Rectal smooth muscle tissue (tissue), 1 donor: ENCODE results near the gene CEBPZ.
A peak's percentile ranks its signal among the peaks of the same experiment; 100 is the strongest.
"Not testable (repeated sequence)": the region's sequence is repeated elsewhere in the genome, so short reads cannot be mapped to it uniquely, and the experiment has no call there.

ENCODE experiments used
- H3K27ac ChIP-seq: one replicate; pipeline ENCODE4 v1.7.0; 2013; ENCODE audit warnings: low read depth, low read length, inconsistent platforms
- H3K27me3 ChIP-seq: one replicate; pipeline ENCODE4 v1.7.0; 2013; ENCODE audit warnings: low read length; ENCODE audit not compliant: control insufficient read depth, insufficient read depth
- H3K36me3 ChIP-seq: one replicate; pipeline ENCODE4 v1.7.0; 2013; ENCODE audit warnings: low read length; ENCODE audit not compliant: control insufficient read depth, insufficient read depth
- H3K4me1 ChIP-seq: one replicate; pipeline ENCODE4 v1.7.0; 2013; ENCODE audit warnings: low read length; ENCODE audit not compliant: control insufficient read depth, insufficient read depth
- H3K4me3 ChIP-seq: one replicate; pipeline ENCODE4 v1.7.0; 2013; ENCODE audit warnings: low read length
- H3K9ac ChIP-seq: one replicate; pipeline ENCODE4 v1.7.0; 2013; ENCODE audit warnings: low read length

The CEBPZ gene

DNA sequence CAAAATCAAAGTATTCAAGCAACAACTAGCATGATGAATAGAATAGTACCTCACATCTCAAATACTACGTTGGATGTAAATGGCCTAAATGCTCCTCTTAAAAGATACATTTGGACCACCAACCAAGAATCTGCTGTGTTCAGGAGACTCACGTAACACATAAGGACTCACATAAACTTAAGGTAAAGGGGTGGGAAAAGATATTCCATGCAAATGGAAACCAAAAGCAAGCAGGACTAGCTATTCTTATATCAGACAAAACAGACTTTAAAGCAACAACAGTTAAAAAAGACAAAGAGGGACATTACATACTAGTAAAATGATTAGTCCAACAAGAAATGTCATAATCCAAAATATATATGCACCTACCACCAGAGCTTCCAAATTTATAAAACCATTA lies 24.6 kb downstream of the CEBPZ start:
- not testable (repeated sequence) for H3K4me1 ChIP-seq, H3K27me3 ChIP-seq, H3K9ac ChIP-seq, H3K27ac ChIP-seq, H3K4me3 ChIP-seq
- H3K36me3 ChIP-seq: peaks cover 28% of the 10 kb centered on the region

DNA sequence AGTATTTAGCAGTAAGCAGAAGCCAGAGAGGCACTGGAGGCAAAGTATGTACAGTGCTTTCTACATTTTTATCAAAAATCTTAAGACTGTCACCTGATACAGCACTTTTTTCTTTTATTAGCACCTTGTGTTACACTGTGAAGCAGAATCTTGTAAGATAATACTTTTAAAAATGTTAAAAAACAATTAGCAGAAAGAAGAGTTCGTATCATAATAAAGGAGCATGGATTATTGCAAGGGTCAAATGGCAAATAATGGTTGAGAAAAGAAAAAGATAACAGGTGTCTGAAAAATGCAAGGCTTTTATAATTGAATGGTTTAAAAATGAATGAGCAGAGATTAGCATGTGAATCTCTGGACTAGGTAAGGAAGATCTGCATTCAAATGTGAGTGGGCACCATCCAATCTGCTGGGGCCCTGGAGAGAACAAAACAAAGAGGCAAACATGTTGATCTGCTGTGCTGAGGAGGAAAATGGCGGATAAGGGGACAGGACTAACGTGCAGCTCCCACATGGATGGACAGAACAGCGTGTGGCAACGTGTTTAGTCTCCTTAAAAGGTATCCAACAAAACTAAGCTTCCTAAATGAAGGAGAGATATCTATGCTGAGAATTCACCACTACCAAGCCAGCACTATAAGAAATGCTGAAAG lies 25.6 kb downstream of the CEBPZ start:
- Histone ChIP-seq H3K4me3 (no peak overlapping the region), H3K36me3 (peaks cover 28% of the 10 kb centered on the region), H3K27me3 (no peaks in the 10 kb centered on the region), H3K4me1 (no peaks in the 10 kb centered on the region), H3K9ac (no peak overlapping the region), H3K27ac (no peak overlapping the region)

DNA sequence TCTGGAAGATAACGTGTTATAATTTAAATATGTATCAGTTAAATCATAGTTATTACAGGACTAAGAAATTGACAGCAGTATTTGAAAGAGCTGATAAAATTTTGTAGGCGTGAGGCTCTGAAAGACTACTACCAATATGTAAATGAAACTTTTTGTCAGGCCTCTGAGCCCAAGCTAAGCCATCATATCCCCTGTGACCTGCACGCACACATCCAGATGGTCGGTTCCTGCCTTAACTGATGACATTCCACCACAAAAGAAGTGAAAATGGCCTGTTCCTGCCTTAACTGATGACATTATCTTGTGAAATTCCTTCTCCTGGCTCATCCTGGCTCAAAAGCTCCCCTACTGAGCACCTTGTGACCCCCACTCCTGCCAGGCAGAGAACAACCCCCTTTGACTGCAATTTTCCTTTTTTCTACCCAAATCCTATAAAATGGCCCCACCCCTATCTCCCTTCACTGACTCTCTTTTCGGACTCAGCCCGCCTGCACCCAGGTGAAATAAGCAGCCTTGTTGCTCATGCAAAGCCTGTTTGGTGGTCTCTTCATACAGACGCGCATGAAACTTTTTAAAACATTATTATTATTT lies 26.2 kb downstream of the CEBPZ start:
- not testable (repeated sequence) for H3K4me3 ChIP-seq, H3K27ac ChIP-seq, H3K27me3 ChIP-seq, H3K9ac ChIP-seq, H3K4me1 ChIP-seq
- H3K36me3 ChIP-seq: peaks cover 24% of the 10 kb centered on the region

DNA sequence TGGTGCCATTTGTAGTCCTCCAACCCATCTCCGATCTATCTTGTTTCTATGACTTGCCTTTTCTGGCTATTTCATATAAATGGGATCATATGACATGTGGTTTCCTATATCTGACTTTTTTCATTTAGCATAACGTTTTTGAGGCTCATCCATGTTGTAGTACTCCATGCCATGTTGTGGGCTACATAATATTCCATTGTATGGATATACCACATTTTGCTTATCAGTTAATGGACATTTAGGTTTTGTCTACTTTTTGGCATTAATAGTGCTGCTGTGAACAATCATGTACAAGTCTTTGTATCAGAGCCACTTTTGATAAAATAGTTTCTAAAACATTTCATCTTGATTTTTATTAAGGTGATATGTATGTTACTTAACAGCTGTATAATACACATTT lies 27.7 kb downstream of the CEBPZ start:
- Histone ChIP-seq H3K36me3 (peaks cover 11% of the 10 kb centered on the region), H3K27ac (no peak overlapping the region), H3K9ac (no peak overlapping the region), H3K4me1 (no peaks in the 10 kb centered on the region), H3K27me3 (no peaks in the 10 kb centered on the region), H3K4me3 (no peak overlapping the region)

DNA sequence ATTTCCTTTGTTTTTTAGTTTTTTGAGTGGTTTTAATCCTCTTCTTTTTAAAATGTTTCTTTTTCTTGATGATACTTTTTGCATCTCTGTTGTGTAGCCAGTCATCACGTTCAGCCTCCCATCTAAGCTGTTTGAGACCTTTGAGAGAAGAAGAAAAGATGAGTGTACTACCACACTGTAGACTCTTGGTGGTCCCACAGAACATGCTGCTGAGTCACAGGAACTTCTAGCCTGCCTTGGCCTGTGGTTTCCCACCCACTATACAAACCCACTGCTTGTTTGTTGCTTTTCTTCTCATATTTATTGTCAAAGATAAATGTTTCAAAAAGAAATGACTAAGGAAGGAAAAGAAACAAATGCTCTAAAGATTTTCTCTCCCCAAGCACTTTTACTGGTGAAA lies 29.6 kb downstream of the CEBPZ start:
- Histone ChIP-seq H3K4me3 (no peak overlapping the region), H3K27me3 (no peaks in the 10 kb centered on the region), H3K36me3 (peaks cover 11% of the 10 kb centered on the region), H3K4me1 (peaks cover 7% of the 10 kb centered on the region), H3K9ac (no peak overlapping the region), H3K27ac (no peak overlapping the region)

DNA sequence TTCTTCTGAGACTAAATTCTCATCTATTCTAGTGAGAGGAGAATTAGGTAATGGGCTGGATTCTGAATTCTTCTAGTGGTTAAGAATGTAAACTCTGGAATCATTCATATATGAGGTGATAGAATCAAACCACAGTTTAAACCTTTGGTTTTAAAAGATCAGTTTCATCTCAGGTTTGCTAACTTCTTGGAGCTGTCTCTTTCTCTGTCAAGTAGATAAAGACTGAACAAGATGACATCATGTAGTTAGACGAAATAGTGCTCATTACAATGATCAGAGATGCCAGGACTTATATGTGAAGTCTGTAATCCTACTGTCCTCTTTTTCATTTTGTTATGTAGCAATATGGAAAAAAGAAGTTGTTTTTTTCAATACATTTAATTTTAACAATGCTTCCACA lies 30.2 kb downstream of the CEBPZ start:
- Histone ChIP-seq H3K27me3 (no peaks in the 10 kb centered on the region), H3K27ac (no peak overlapping the region), H3K9ac (no peak overlapping the region), H3K4me3 (no peak overlapping the region), H3K4me1 (peaks cover 7% of the 10 kb centered on the region), H3K36me3 (peaks cover 10% of the 10 kb centered on the region)

DNA sequence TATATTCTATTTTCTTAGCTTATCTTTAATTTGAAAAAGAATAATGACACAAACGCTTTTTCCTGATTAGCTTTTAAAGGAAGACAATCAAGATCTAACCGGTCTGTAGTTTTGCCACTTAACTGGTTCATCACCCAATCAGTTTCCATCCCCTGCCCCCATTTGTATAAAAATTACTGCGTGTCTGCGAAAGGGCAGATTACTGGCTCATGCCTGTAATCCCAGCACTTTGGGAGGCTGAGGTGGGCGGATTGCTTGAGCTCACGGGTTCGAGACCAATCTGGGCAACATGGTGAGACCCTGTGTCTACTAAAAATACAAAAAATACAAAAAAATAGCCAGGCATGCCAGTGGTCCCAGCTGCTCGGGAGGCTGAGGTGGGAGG lies 32.7 kb downstream of the CEBPZ start:
- H3K27ac ChIP-seq: no peak overlapping the region
- H3K4me3 ChIP-seq: no peak overlapping the region
- H3K4me1 ChIP-seq: peaks cover 7% of the 10 kb centered on the region
- no peak overlapping the region for H3K9ac ChIP-seq
- peaks cover 5% of the 10 kb centered on the region for H3K36me3 ChIP-seq
- H3K27me3 ChIP-seq: no peaks in the 10 kb centered on the region

DNA sequence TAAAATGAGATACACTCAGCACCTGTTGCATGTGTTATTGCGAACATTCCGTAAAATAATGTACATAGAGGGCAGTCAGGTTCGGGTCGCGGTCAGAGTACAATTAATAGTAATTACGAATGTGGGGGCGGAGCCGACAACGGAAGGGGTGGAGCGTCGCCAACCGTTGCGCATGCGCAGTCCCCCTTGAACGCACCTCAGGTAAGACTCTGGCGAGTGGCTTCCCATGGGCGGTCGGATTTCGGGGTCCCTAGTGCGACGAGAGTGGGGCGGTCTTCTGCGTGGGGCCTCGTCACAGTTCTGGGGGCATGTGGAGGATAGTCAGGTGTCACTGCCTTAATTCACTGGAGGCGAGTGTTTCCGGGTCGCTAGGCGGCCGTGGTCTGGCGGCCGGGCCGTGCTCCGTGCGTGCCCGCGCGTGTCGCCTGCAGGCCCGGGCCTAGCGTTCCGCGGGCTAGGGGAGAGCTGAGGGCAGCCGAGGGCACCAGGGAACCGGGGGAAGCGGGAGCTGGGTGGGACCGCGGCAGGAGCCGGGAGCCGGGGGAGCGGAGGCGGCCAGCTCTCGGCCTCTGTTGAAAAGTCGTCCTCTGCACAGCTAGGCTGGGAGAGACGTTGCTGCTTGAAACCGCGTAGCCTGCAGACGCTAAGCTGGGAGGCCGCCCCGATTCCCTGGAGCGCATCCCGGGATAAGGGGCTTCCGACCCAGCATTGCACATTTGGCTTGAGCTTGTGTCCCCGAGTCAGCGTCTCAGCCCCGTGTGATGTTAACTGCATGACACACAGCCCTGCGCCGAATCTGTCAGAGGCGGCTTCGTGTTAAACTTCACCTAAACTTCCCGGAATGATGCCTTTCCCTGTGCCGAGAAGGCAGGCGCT lies 34.8 kb downstream of the CEBPZ start, which contains the start of gene CEBPZOS:
CEBPZOS (plus strand) TSS at position 177 of the 876 bp plus-strand sequence. CDS start 3,209 bp downstream, outside the sequence.
- Histone ChIP-seq H3K36me3 (no peaks in the 10 kb centered on the region), H3K9ac (peak within 1 kb of the TSS; percentile 28), H3K4me3 (peak within 1 kb of the TSS; percentile 64), H3K27me3 (no peaks in the 10 kb centered on the region), H3K27ac (peak within 1 kb of the TSS; percentile 93), H3K4me1 (peaks cover 7% of the 10 kb centered on the region)

DNA sequence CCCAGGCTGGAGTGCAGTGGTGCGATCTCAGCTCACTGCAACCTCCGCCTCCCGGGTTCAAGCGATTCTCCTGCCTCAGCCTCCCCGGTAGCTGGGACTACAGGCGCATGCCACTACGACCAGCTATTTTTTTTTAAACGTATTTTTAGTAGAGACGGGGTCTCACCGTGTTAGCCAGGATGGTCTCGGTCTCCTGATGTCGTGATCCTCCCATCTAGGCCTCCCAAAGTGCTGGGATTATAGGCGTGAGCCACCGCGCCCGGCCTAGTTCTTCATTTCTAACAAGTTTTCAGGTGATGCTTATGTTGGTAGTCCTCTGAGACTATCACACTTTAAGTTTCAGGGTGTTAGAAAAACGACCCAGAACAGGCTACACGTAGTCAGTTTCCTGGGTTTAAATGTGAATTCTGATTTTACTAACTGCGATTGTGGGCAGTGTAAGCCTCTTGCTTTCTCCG lies 35.5 kb downstream of the CEBPZ start:
- Histone ChIP-seq H3K4me3 (peak overlapping the region; percentile 64), H3K27ac (peak overlapping the region; percentile 93), H3K9ac (peak overlapping the region; percentile 28)
- H3K4me1 ChIP-seq, H3K36me3 ChIP-seq, H3K27me3 ChIP-seq: not testable (repeated sequence)

DNA sequence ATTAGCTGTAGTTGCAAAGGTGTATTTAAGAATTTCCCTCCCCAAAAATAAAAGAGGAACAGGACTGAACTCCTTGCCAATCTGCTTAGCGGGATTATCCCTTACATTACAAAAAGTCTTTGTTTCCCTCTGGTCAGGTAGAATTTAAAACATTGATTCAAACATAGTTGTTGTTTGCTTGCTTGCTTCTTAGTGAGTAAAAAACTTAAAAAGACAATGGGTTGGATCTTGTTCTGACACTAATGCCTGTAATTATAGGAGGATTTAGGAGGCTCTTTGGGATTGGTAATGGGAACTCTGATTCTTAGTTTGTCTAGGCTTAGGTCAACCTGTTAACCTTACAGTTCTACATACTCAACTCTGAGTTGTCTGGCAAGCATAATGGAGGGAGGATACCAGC lies 38.8 kb downstream of the CEBPZ start:
- peaks cover 5% of the 10 kb centered on the region for H3K4me1 ChIP-seq
- no peaks in the 10 kb centered on the region for H3K27me3 ChIP-seq
- no peak overlapping the region for H3K9ac ChIP-seq
- no peak overlapping the region for H3K4me3 ChIP-seq
- H3K36me3 ChIP-seq: no peaks in the 10 kb centered on the region
- H3K27ac ChIP-seq: no peak overlapping the region

DNA sequence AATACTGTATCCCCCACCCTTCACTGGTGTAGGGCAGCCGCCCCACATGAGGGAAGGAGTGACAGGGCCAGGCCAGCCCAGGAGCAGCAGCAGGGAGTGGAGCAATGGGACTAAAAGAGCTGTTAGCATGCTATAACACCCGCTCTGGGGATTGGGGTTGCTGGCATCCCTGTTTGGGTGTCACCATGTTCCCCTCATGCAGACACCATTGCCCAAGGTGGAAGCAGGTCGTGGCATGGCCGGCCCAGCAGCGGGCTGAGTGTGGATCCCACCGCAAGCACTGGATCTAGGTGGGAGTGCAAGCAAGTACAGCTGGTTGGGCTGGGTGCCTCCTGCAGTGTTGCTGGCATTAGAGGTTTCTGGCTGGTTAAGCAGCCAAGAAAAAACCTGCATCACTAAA lies 39.6 kb downstream of the CEBPZ start:
- Histone ChIP-seq H3K4me1 (no peaks in the 10 kb centered on the region), H3K4me3 (no peak overlapping the region), H3K9ac (no peak overlapping the region), H3K27ac (no peak overlapping the region), H3K27me3 (no peaks in the 10 kb centered on the region), H3K36me3 (no peaks in the 10 kb centered on the region)

DNA sequence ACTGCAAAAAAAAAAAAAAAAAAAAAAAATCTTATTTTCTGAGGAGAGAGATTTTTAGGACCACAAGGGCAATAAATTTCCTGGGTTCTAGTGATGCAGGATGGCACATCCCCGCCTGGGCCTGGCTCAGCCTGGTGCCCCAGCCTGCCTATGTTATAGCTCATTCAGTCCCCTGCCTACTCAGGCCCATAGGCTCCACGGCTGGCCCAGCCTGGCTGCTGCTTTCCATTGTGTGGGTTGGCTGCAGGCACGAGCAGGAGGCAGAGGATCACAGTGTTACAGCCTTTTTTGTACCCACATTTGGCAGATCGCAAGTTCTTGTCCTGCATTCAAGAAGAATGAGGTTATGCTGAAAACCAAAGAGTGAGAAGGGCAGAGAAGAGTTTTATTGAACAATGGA lies 40.1 kb downstream of the CEBPZ start:
- Histone ChIP-seq H3K27ac (no peak overlapping the region), H3K27me3 (no peaks in the 10 kb centered on the region), H3K4me3 (no peak overlapping the region), H3K4me1 (no peaks in the 10 kb centered on the region), H3K36me3 (no peaks in the 10 kb centered on the region), H3K9ac (no peak overlapping the region)
